Forelimb muscle (tissue), 1 donor: ENCODE results near the gene COL18A1. TPM values are rescaled to one million over a fixed set of nuclear protein-coding genes. Genes with fewer than 3 reads are reported as not detected.

Source experiments
- DNase-seq: peaks from one replicate; pipeline ENCODE4 v3.0.0-alpha.2; 2013; ENCODE audit warnings: low read depth
- polyA plus RNA-seq: library from polyadenylated mRNA; unstranded; fragments of 120-200 nt; gene quantifications from one replicate; pipeline ENCODE4 v1.2.1, GENCODE V29; 2013; ENCODE audit not compliant: insufficient read length

The COL18A1 gene
- polyA plus RNA-seq, 1 donor, result 73.4 TPM

DNA sequence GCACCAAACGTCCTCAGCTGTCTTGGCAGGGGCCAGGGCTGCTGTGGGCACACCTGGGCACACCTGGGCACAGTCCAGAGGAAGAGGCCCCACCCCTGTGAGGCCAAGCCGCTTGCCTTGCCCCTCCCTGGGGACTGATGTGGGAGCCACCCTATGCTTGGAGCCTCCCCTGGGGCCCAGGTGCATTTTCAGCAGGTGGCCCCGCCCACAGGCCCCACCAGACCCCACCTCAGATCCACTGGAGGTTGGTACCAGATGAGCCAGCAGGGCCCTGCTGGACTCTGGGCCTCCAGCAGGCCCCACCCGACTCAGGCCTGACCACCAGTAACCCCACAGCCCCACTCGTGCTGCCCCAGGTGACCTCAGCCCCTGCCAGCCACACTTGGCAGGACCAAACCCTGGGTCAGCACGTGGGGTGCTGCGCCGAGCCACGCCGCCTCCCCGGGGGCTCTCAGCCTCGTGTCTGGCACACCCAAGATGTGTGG, 128.4 kb downstream of the COL18A1 start:
- DNase-seq, result no peak

DNA sequence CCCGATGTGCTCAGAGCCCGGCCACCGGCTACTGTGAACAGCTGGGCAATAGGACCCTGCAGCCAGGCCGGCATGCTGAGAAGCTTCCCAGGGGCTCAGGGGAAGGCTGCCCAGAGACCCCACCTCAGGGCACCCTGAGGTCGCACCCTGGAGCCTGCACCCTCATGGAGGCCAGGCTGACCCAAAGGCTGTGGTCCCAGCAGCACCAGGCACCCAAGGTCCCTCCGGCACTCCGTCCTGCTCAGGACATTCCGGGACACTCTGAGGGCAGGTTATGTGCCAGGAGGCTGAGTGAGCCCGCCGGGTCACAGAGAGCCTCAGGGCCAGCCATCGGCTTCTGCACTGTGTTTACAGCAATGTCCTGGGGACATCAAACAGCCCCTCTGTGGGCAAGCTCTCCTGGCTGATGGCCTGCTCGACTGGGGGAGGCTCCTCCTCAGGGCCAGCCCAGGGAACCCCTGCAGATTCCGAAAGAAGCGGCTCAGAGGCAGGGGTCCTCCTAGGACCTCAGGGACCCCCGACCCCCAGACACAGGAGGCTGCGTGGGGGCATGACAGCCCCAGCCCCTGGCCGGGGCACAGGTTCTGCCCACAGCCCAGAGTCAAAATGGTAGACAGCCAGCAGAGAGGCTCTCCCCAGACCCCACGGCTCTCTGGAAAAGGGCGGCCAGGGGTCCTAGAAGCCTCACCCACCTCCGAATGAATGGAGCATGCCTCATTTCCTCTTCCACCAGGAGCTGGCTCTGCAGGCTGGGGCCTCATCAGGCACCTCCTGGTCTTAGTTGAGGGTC, 129.1 kb downstream of the COL18A1 start:
- DNase-seq, result no peak

GRCh38 chr21:45534636-45535331, 129.8 kb downstream of the COL18A1 start:
- DNase-seq, result no peak

DNA sequence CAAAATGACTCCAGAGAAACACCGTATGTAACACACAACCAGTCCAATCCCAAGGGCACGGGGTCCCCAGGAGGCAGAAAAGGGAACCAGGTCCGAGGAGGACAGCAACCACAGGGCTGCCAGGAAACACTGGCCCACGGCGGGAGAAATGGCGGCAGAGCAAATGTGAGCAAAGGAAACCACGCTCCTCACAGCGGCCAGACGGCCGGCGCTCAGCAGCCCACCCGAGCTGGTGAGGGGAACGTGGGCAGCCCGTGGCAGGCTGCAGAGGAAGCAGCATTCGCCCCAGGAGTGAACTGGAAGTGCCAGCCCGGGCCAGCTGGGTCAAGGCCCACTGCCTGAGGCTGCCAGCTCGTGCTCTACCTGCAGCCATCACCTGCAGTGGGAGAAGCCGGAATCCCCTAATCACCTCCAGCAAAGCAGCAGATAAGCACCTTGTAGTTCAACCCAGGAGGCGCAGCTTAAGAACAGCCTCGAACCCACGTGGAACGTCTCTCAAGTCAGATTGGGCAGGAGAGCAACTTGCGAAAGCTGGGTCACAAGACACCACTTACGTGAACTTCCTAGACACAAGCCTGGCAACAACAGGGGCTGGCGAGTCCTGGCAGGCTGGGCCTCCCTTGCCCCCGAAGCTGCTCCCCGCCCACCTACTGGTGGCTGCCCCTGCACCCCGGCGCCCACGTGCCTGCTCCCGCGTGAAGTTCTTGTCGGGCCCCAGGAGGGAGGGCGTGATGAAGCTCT, 130.5 kb downstream of the COL18A1 start:
- no peak for DNase-seq

DNA sequence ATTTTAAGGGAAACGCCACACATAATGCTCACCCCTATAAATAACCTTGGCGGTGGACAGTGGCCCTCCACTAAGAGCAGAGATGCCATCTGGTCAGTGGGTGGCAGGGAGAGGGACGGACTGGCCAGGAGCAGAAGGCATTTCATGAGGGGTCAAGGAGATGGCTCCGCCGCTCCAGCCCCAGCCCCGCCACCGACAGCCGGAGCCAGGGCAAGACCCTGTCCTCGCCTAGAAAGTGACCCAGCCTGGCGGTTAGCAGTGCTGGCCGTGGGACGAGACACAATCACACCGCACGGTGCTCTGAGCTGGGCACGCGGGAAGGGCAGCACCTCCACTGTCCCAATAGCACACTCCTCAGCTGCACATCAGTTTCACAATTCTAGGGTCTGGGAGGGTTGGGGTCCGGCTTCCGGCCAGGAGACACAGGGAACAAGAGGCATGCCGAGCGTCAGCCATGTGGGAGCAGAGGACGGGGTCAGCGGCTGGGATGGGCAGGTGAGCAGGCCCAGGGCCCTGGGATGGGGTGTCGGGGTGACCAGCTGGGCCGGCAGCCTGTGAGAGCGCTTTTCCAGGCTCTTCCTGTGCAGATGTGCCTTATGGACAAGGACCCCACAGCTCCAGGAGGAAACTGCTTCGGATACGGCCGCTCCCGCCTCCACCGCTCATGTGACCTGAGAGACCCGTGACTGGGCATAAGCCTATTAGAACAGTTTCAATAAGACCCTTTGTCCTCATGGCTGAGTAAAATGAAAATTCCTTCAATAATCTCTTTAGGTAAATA, 131.5 kb downstream of the COL18A1 start:
- DNase-seq, result no peak

- no peak for DNase-seq
These were observed 132.3 kb downstream of the COL18A1 start for GRCh38 chr21:45537111-45537745.

- DNase-seq, result no peak
These were observed 132.9 kb downstream of the COL18A1 start for GRCh38 chr21:45537746-45538291.

DNA sequence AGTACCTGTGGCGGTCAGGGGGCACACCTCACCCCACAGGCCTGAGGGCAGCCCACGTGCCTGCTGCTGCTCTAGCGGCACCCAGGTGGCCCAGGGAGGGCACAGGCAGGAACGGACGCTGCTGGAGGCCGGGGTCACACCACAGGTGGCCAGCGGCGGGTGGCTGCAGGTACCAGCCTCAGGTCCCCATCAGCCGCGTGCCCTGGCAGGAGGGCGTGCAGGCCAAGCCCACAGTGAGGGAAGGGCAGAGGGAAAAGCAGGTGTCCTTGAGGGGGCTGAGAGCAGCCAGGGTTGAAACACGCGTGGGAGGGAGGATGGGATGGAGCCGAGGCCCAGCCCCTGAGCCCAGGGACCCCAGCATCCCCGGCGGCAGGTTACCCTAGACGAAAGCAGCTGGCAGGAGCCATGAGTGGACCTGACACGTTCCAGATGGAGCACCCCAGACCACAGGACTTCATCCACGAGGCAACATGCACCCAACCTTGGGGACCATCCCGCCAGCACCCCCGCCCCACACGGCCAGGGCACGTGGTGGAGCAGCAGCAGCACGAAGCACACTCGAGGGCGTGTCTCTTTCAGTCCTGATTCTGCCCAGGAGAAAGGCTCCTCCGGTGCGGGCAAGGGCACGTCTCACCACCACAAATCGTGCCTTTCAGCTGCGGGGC, 133.5 kb downstream of the COL18A1 start:
- no peak for DNase-seq

GRCh38 chr21:45539046-45539795, 134.3 kb downstream of the COL18A1 start:
- no peak for DNase-seq

GRCh38 chr21:45539796-45540600, 135.0 kb downstream of the COL18A1 start:
- DNase-seq, result no peak

DNA sequence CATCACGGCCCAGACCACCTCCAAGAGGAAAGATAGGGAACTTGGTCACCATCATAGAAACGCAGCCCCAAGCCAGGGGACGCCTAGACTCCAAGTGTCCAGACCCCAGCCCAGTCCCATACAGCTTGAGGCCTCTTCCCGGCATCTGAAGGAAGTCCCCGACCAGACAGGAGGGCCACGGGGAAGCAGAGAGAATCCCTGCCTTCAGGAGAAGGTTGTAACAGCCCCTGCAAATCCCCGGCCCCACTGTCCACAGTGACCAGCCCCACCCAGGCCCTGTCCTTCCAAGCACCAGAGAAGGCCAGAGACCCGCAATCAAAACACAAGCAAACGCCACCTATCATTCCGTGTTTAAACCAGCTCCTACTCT, 135.6 kb downstream of the COL18A1 start:
- no peak for DNase-seq

DNA sequence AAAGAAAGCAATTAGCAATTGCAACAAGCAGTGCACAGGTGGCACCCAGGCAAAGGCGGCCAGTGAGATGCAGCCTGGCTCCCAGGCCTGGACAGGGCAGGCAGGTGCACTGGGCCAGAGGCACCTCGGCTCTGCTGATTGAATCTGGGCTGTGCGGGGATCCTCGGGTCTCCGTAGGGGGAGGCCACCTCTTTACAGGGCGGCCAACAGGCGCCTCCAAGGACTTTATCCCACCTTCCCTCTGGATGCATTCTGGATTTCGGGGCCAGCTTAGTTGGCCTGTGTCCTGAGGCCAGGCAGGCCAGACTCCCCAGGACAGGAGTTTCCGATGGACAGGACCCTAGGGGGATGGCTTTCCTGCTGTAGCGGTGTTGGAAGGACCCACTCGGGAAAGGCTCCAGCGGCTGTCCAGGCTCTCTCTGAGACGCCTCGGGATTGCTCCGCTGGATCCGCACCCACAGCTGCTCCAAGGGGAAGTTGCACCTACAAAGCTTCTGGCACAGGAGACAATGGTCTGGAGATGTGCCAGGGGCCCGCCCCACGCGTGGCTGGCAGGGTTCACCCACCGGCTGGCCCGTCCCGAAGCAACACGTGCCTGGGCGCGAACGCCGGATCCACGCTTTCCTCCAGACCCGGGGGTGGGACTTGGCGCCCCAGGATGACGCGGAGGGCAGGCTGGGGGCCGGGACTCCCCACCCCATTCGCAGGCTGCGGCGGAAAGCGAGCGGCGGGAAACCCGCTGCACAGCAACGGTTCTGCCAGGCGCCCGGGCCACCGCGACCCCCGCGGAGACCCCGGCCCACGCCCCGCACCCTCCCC, 136.5 kb downstream of the COL18A1 start:
- DNase-seq, result no peak

DNA sequence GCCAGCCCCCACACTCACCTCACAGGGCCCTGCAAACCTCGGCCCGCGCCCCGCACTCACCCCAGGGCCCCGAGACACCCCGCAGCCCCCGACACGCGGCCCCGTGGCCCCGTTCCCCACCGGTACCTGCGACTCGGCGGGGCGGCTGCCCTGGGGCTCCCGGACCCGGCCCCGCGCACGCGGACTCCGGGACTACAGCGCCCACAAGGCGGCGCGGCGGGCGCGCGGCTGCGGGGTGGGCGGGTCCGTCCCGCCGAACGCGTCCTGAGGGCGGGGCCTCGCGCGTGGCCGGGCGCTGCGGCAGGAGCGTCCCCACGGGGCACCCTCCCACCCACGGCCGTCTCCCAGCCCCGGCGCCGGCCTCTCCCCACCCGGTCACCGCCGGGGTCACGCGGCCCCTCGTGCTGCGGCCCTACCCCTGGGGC, 137.3 kb downstream of the COL18A1 start, which contains the start of gene SLC19A1:
TSS of gene SLC19A1 (minus strand) at position 199 of the 425 bp plus-strand sequence. CDS start 4,481 bp downstream, outside the sequence.
- no peak for DNase-seq

DNA sequence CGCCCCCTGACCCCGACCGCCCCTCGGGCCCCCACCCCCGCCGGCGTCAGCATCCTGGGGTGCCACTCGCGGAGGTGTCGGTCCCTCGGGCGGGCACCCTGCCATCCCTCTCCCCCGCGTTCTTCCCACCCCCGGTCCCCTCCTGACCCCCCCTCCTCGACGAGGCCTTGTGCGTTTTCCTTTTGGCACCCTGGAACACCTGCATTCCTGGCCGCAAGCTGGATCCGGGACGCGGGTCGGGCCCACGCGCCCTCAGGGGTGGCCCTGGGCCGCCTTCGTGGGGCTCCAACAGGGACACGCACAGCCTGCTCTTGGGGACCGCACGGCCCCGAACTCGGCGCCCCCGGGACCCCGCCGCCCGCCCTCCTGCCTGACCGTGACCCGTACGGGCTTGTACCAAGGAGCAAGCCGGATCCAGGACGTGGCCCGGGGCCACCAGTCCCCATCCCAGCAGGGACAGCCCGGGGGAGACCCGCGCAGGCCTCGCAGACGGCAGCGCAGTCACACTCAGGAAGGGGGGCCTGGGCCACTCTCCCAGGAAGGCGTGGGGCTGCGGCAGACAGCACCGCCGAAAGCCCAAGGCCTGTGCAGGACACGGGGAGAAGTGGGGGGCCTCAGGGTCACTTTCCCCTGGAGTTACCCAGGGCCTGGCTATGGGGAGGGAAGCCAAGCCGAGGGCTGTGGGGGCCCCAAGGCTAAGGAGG, 137.9 kb downstream of the COL18A1 start:
- no peak for DNase-seq

GRCh38 chr21:45543371-45543709, 138.4 kb downstream of the COL18A1 start:
- no peak for DNase-seq

GRCh38 chr21:45543710-45544448, 138.9 kb downstream of the COL18A1 start:
- no peak for DNase-seq
